Measurements from ENCODE around the gene PDZD4.

The PDZD4 gene

GRCh38 chrX:153772316-153773217, 57.8 kb downstream of the PDZD4 start:
- no peak for DNase-seq (ENCODE audit: low read depth in 3 of 3, low spot score in 1 of 3)

- DNase-seq (ENCODE audit: low read depth in 3 of 3, low spot score in 1 of 3) = no peak
These were observed 58.7 kb downstream of the PDZD4 start for GRCh38 chrX:153771415-153772315.

GRCh38 chrX:153770601-153771414, 59.5 kb downstream of the PDZD4 start:
- no peak for DNase-seq (ENCODE audit: low read depth in 3 of 3, low spot score in 1 of 3)

- no peak for DNase-seq (ENCODE audit: low read depth in 3 of 3, low spot score in 1 of 3)
These were observed 60.3 kb downstream of the PDZD4 start for GRCh38 chrX:153769865-153770600.

GRCh38 chrX:153769158-153769864, 61.0 kb downstream of the PDZD4 start:
- no peak for DNase-seq (ENCODE audit: low read depth in 3 of 3, low spot score in 1 of 3)

- no peak for DNase-seq (ENCODE audit: low read depth in 3 of 3, low spot score in 1 of 3)
These were observed 61.8 kb downstream of the PDZD4 start for GRCh38 chrX:153768311-153769157.

GRCh38 chrX:153767674-153768055, 62.7 kb downstream of the PDZD4 start:
- DNase-seq (ENCODE audit: low read depth in 3 of 3, low spot score in 1 of 3) = no peak

- no peak for DNase-seq (ENCODE audit: low read depth in 3 of 3, low spot score in 1 of 3)
These were observed 63.3 kb downstream of the PDZD4 start for GRCh38 chrX:153766871-153767673.

GRCh38 chrX:153766098-153766817, 64.1 kb downstream of the PDZD4 start:
- DNase-seq (ENCODE audit: low read depth in 3 of 3, low spot score in 1 of 3) = peak in 1 of 3 donors; percentile 10

- DNase-seq (ENCODE audit: low read depth in 3 of 3, low spot score in 1 of 3) = no peak
These were observed 64.9 kb downstream of the PDZD4 start for GRCh38 chrX:153765138-153766079.

GRCh38 chrX:153764786-153765137, 65.6 kb downstream of the PDZD4 start:
- DNase-seq (ENCODE audit: low read depth in 3 of 3, low spot score in 1 of 3) = no peak

GRCh38 chrX:153763989-153764755, 66.2 kb downstream of the PDZD4 start, which contains the start of gene PLXNB3:
Gene PLXNB3 (plus strand): TSS chrX:153764249. CDS start chrX:153765536, 1,287 bp downstream.
- peak; percentile 20 to 69 (median 56) for DNase-seq (ENCODE audit: low read depth in 3 of 3, low spot score in 1 of 3)

- DNase-seq (ENCODE audit: low read depth in 3 of 3, low spot score in 1 of 3) = no peak
These were observed 66.9 kb downstream of the PDZD4 start for GRCh38 chrX:153763298-153763932.

GRCh38 chrX:153762626-153763173, 67.6 kb downstream of the PDZD4 start:
- no peak for DNase-seq (ENCODE audit: low read depth in 3 of 3, low spot score in 1 of 3)

- no peak for DNase-seq (ENCODE audit: low read depth in 3 of 3, low spot score in 1 of 3)
These were observed 68.5 kb downstream of the PDZD4 start for GRCh38 chrX:153761863-153762262.

All from stimulated activated CD4-positive, alpha-beta T cell treated with anti-CD3 and anti-CD28 coated beads, TNF-alpha, amount 100 ng/mL, for 1 hour (primary cell).